DMS114 treated with DMSO at 0.1 percent for 48 hours (cell line): Measurements from ENCODE around the gene TIMP1.
"Not testable (repeated sequence)": the region's sequence is repeated elsewhere in the genome, so short reads cannot be mapped to it uniquely, and the experiment has no call there.

Source experiments
- DNase-seq: peaks from one replicate; lab custom pipeline; 2025; ENCODE audit not compliant: unreplicated experiment; lab: John Stamatoyannopoulos, UW

TIMP1 gene

GRCh38 chrX:47603125-47603524 lies 20.9 kb downstream of the TIMP1 start:
- DNase-seq = not testable (repeated sequence)

GRCh38 chrX:47605024-47605423 lies 22.8 kb downstream of the TIMP1 start:
- no peak for DNase-seq

- DNase-seq = no peak
Observed at GRCh38 chrX:47607091-47607490, 24.9 kb downstream of the TIMP1 start.

- no peak for DNase-seq
Observed at GRCh38 chrX:47608130-47608810, 26.0 kb downstream of the TIMP1 start.

- no peak for DNase-seq
Observed at GRCh38 chrX:47610511-47610910, 28.3 kb downstream of the TIMP1 start.

- no peak for DNase-seq
Observed at GRCh38 chrX:47611489-47611888, 29.3 kb downstream of the TIMP1 start.

- no peak for DNase-seq
Observed at GRCh38 chrX:47611926-47612325, 29.7 kb downstream of the TIMP1 start.

- no peak for DNase-seq
Observed at GRCh38 chrX:47612418-47612817, 30.2 kb downstream of the TIMP1 start.

GRCh38 chrX:47613082-47613481 lies 30.8 kb downstream of the TIMP1 start:
- no peak for DNase-seq

GRCh38 chrX:47614618-47615017 lies 32.4 kb downstream of the TIMP1 start:
- DNase-seq = no peak

- DNase-seq = no peak
Observed at GRCh38 chrX:47618923-47619485, 36.8 kb downstream of the TIMP1 start.

- DNase-seq = peak; percentile 31
Observed at GRCh38 chrX:47619486-47620302, 37.5 kb downstream of the TIMP1 start, which contains the start of gene SYN1. SYN1 (minus strand) TSS chrX:47619857; CDS start chrX:47619728, 129 bp downstream.

GRCh38 chrX:47620303-47620685 lies 38.1 kb downstream of the TIMP1 start:
- no peak for DNase-seq

GRCh38 chrX:47621851-47622250 lies 39.6 kb downstream of the TIMP1 start:
- no peak for DNase-seq

- peak; percentile 77 for DNase-seq
Observed at GRCh38 chrX:47623540-47624027, 41.3 kb downstream of the TIMP1 start.

GRCh38 chrX:47625365-47625764 lies 43.1 kb downstream of the TIMP1 start:
- DNase-seq = no peak

- no peak for DNase-seq
Observed at GRCh38 chrX:47628982-47629381, 46.7 kb downstream of the TIMP1 start.

GRCh38 chrX:47629419-47630200 lies 47.4 kb downstream of the TIMP1 start, which contains the start of gene CFP:
CFP (minus strand) TSS chrX:47629930; CDS start chrX:47629844, 86 bp downstream.
- no peak for DNase-seq

- DNase-seq = no peak
Observed at GRCh38 chrX:47631676-47632075, 49.4 kb downstream of the TIMP1 start.

- DNase-seq = no peak
Observed at GRCh38 chrX:47632666-47633065, 50.4 kb downstream of the TIMP1 start.
